GM12878 (cell line): ENCODE measurements around the gene DAAM2. TPM values are rescaled to one million over a fixed set of nuclear protein-coding genes. Genes with fewer than 3 reads are reported as not detected.

Experiments used
- BACH1 ChIP-seq: fragments of 450-650 bp; IDR thresholded peaks from 2 replicates; pipeline ENCODE4 v1.6.1; 2017; ENCODE audit warnings: mild to moderate bottlenecking, borderline replicate concordance
- FOS ChIP-seq: IDR thresholded peaks from 3 replicates; pipeline ENCODE4 v1.6.1; 2011; ENCODE audit warnings: borderline replicate concordance; ENCODE audit not compliant: insufficient read length; ENCODE audit errors: extremely low read depth
- LARP7 ChIP-seq: fragments of 450-650 bp; IDR thresholded peaks from 2 replicates; pipeline ENCODE4 v1.6.1; 2017; ENCODE audit warnings: mild to moderate bottlenecking
- NR2C2 ChIP-seq: IDR thresholded peaks from 2 replicates; pipeline ENCODE4 v1.6.1; 2011; ENCODE audit warnings: borderline replicate concordance, low read depth; ENCODE audit not compliant: control insufficient read depth, insufficient read length
- POU2F2 ChIP-seq: IDR thresholded peaks from 3 replicates; pipeline ENCODE4 v1.6.1; 2011; ENCODE audit warnings: low read depth, mild to moderate bottlenecking, low read length, borderline replicate concordance
- RB1 ChIP-seq: fragments of 450-650 bp; formaldehyde crosslinking; IDR thresholded peaks from 2 replicates; pipeline ENCODE4 v1.6.1; 2017; ENCODE audit warnings: mild to moderate bottlenecking, borderline replicate concordance
- STAT3 ChIP-seq: IDR thresholded peaks from 2 replicates; pipeline ENCODE4 v1.6.1; 2011; ENCODE audit warnings: low read depth, low read length, improper control_type of control experiment
- ZBTB33 ChIP-seq: fragments of 450-650 bp; IDR thresholded peaks from 2 replicates; pipeline ENCODE4 v1.6.1; 2017; ENCODE audit warnings: mild to moderate bottlenecking
- ZBTB4 ChIP-seq: fragments of 450-650 bp; formaldehyde crosslinking; IDR thresholded peaks from 2 replicates; pipeline ENCODE4 v1.4.0; 2022; ENCODE audit warnings: mild to moderate bottlenecking, moderate library complexity
- ZNF24 ChIP-seq: fragments of 450-650 bp; IDR thresholded peaks from 2 replicates; pipeline ENCODE4 v1.6.1; 2017; ENCODE audit warnings: antibody characterized with exemption, mild to moderate bottlenecking
- polyA plus RNA-seq, 11 experiments: library from polyadenylated mRNA; depleted of rRNA in 4 of 11; unstranded in 6 of 11; stranded (reverse) in 5 of 11; fragments of >200 nt; fragmentation: Nextera tagmentation in 4 of 11; fragmentation: Illumina TruSeq in 1 of 11; extraction: Ambion mirVana in 4 of 11; extraction: Trizol in 1 of 11; gene quantifications; 1 replicate in 1 of 11; 2 replicates in 10 of 11; pipeline versions ENCODE4 v1.2.1 to v1.2.3, GENCODE V29; 2011 to 2016; ENCODE audit warnings: inconsistent platforms in 2 of 11, missing spikeins in 2 of 11, low read depth in 1 of 11
- total RNA-seq, 4 experiments: library from RNA; depleted of rRNA in 3 of 4; stranded (reverse); fragments of >200 nt in 3 of 4; fragmentation: Illumina TruSeq in 1 of 4; extraction: Trizol in 1 of 4; gene quantifications; 2 replicates each; pipeline versions ENCODE4 v1.2.1 to v1.2.3, GENCODE V29; 2013 to 2021

The DAAM2 gene
- total and polyA plus RNA-seq, 10 of the 15 experiments (the other 5 are each of a cell fraction or from before 2014, with no cell fraction given), result 0.05 to 0.22 TPM; not detected in 8

- TF ChIP-seq ZBTB4 (no peak), NR2C2 (no peak), FOS (no peak), BACH1 (no peak), STAT3 (no peak), LARP7 (no peak), POU2F2 (no peak), ZNF24 (no peak), ZBTB33 (no peak), RB1 (no peak)
These were observed 144.7 kb downstream of the DAAM2 start (continued) for GRCh38 chr6:39936857-39937256.
